Measurements from ENCODE around the gene FHIT. TPM values are rescaled to one million over a fixed set of nuclear protein-coding genes. Genes with fewer than 3 reads are reported as not detected.

The FHIT gene
- total RNA-seq, 4 donors from 2014 or later, result 3.2 to 10.9 (median 6.4) TPM

DNA sequence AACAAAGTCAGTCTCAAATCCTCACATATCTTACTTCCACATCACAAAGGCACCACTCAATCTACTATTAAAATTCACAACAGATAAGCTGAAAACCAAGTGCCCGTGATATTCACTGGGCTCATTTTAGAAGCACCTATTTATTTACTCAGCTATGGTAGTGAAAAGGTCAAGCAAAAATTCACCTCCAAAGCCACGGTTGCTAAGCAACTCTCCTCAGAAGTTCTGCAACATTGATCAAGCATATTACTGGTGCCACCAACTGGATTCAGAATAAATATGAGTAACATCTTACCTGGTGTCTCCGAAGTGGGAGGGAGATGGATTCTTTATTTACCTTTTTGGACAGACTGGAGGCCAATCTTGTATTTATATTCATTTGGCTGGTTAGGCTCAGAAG, 714.8 kb downstream of the FHIT start:
- ATAC-seq (ENCODE audit: low FRiP score), result no peak
- TF ChIP-seq, protein P1, sequence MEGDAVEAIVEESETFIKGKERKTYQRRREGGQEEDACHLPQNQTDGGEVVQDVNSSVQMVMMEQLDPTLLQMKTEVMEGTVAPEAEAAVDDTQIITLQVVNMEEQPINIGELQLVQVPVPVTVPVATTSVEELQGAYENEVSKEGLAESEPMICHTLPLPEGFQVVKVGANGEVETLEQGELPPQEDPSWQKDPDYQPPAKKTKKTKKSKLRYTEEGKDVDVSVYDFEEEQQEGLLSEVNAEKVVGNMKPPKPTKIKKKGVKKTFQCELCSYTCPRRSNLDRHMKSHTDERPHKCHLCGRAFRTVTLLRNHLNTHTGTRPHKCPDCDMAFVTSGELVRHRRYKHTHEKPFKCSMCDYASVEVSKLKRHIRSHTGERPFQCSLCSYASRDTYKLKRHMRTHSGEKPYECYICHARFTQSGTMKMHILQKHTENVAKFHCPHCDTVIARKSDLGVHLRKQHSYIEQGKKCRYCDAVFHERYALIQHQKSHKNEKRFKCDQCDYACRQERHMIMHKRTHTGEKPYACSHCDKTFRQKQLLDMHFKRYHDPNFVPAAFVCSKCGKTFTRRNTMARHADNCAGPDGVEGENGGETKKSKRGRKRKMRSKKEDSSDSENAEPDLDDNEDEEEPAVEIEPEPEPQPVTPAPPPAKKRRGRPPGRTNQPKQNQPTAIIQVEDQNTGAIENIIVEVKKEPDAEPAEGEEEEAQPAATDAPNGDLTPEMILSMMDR (IDR thresholded peaks at IDR 0.05), result no peak
- DNase-seq (ENCODE audit: low spot score), result no peak

DNA sequence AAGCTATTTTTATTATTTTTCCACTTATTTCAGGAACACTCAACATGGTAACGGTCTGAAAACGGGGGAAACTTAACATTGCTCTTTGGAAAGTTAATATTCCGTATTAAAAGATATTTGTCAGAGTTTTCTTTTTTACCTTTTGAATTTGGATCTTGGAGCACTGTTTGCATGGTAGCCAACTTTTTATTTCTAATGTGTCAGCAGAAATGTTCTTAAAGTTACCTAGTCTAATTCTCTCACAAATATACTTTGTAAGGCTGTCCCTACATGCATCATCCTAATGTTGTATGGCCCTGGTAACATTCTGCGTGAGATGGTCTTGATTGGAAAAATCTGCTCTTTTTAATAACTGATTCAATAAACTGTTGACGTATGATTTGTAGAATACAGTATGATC, 719.5 kb downstream of the FHIT start:
- TF ChIP-seq, protein P1 (IDR thresholded peaks at IDR 0.05), result no peak
- DNase-seq (ENCODE audit: low spot score) (no peak), ATAC-seq (ENCODE audit: low FRiP score) (no peak)

DNA sequence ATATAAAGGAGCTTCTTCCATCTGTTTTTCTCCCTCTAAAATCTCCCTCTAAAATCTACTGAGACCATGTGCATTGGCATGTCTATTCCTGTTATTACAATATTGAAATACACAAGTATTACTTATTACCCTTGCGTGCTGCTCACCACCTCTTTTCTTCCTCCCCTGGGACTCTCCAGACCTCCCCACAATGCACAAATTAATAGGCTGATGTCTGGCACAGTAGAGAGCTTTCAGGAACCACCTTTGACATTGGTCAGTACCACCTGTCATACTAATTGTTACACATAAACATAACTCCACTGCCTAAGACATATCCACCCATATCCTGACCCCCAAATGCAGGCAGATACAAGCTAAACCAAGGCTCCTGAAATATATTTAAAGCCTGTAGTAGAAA, 722.6 kb downstream of the FHIT start:
- TF ChIP-seq, protein P1 (IDR thresholded peaks at IDR 0.05), result no peak
- ATAC-seq (ENCODE audit: low FRiP score) (no peak), DNase-seq (ENCODE audit: low spot score) (no peak)

DNA sequence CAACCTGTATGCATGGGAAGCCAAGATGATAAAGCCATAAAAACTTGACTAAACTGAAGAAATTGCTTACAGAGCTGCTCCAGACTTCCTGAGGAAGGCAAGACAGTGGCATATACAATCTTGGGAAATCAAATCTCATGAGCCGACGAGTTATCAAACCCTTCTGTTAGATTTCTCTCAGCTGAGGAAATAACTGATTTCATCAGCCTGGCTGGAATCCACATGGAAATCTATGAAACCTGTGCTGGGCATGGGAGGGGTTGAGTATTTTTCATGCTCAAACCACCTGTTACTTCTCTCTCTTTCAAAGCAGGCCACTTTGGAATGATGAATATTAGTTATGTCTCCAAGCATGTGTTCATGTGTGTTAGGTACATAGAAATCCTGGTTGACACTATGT, 727.7 kb downstream of the FHIT start:
- DNase-seq (ENCODE audit: low spot score) (no peak), ATAC-seq (ENCODE audit: low FRiP score) (no peak)
- TF ChIP-seq, protein P1 (IDR thresholded peaks at IDR 0.05), result no peak

DNA sequence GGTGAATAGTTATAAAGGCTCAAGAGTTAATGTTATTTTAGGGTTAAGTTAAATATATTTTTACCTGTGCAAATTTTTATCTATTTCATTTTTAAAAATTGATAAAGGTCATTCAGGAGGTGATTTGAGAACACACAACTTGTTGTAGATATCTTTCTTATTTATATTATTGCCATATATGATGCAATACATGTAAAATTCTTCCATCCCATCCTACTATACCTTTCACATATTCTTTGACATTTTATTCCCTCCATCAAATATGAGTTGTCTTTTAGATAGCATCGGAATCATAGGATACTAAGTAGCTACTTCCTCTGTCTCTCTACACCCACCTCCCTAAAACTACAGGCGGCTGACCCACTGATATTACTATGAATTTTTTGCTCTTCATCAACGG, 734.1 kb downstream of the FHIT start:
- TF ChIP-seq, protein P1 (IDR thresholded peaks at IDR 0.05), result no peak
- DNase-seq (ENCODE audit: low spot score) (no peak), ATAC-seq (ENCODE audit: low FRiP score) (no peak)

DNA sequence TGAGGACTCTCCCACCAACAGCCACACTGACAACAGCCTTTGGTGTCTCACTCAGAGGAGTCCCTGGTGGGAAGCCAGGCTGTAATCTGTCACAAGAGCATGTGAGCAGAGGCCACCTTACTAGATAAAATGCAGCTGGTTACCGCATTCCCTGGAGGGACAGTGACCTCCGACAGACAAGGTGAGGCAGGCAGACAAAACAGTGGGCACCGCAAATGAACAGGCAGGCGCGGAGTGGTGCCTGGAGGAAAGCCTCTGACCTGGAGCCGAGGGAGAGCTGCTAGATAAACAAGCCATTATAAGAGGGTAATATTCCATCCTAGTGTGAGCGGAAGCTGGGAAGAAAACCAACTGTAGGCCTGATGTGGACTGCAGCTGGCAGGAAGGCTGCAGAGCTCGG, 736.4 kb downstream of the FHIT start:
- ATAC-seq (ENCODE audit: low FRiP score) (no peak), DNase-seq (ENCODE audit: low spot score) (no peak)
- TF ChIP-seq, protein P1 (IDR thresholded peaks at IDR 0.05), result no peak

DNA sequence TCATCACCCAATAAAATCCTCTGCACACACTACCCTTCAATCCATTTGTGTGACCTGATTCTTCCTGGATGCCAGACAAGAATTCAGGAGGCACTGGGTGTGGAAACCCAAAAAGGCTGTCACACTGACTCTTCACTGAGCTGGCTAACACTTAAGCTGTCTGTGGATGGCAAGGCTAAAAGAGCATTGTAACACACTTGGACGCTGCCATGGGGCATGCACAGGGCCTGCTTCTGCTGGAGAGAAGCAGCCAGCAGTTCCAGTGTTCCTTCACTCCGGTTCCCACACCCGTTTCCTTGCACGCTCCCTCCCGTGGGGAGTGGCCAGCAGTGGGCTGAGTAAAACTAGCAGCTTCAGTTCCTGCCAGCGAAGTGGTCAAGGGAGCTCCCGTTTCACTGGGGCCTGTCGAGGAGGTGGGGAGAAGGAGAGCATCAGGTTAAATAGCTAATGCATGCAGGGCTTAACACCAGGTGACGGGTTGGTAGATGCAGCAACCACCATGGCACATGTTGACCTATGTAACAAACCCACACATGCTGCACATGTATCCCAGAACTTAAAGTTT, 737.1 kb downstream of the FHIT start:
- TF ChIP-seq, protein P1 (IDR thresholded peaks at IDR 0.05), result no peak
- DNase-seq (ENCODE audit: low spot score) (no peak), ATAC-seq (ENCODE audit: low FRiP score) (no peak)

Data from omental fat pad (tissue), 4 donors.